Activated CD8-positive, alpha-beta memory T cell treated with anti-CD3 and anti-CD28 coated beads for 48 hours (primary cell): ENCODE results near the gene CADM1.

Source experiments
- DNase-seq, 3 experiments: peaks; one replicate each; pipeline ENCODE4 v3.0.0-alpha.2; 2020; ENCODE audit warnings: low read depth in 2 of 3, low spot score in 2 of 3

Gene CADM1

GRCh38 chr11:115362997-115363396 is 141.2 kb downstream of the CADM1 start:
- no peak for DNase-seq

- DNase-seq = no peak
Measured at GRCh38 chr11:115361025-115361424, 143.2 kb downstream of the CADM1 start.

GRCh38 chr11:115360186-115360824 is 143.9 kb downstream of the CADM1 start:
- no peak for DNase-seq

- no peak for DNase-seq
Measured at GRCh38 chr11:115357066-115357465, 147.1 kb downstream of the CADM1 start.

GRCh38 chr11:115352805-115353485 is 151.3 kb downstream of the CADM1 start:
- no peak for DNase-seq

- no peak for DNase-seq
Measured at GRCh38 chr11:115349335-115350017, 154.7 kb downstream of the CADM1 start.

GRCh38 chr11:115348416-115348815 is 155.8 kb downstream of the CADM1 start:
- no peak for DNase-seq

- no peak for DNase-seq
Measured at GRCh38 chr11:115347106-115347505, 157.1 kb downstream of the CADM1 start.

- DNase-seq = no peak
Measured at GRCh38 chr11:115345840-115346239, 158.4 kb downstream of the CADM1 start.

- DNase-seq = no peak
Measured at GRCh38 chr11:115345361-115345760, 158.9 kb downstream of the CADM1 start.

GRCh38 chr11:115344846-115345245 is 159.4 kb downstream of the CADM1 start:
- DNase-seq = no peak

- no peak for DNase-seq
Measured at GRCh38 chr11:115342142-115342541, 162.1 kb downstream of the CADM1 start.

- no peak for DNase-seq
Measured at GRCh38 chr11:115340874-115341273, 163.3 kb downstream of the CADM1 start.

- DNase-seq = no peak
Measured at GRCh38 chr11:115338476-115338875, 165.7 kb downstream of the CADM1 start.

GRCh38 chr11:115334932-115335788 is 169.1 kb downstream of the CADM1 start:
- DNase-seq = no peak

- DNase-seq = no peak
Measured at GRCh38 chr11:115333949-115334348, 170.3 kb downstream of the CADM1 start.

- no peak for DNase-seq
Measured at GRCh38 chr11:115333121-115333520, 171.1 kb downstream of the CADM1 start.

- DNase-seq = no peak
Measured at GRCh38 chr11:115330684-115331482, 173.3 kb downstream of the CADM1 start.

GRCh38 chr11:115326526-115326925 is 177.7 kb downstream of the CADM1 start:
- DNase-seq = no peak

- no peak for DNase-seq
Measured at GRCh38 chr11:115325523-115325922, 178.7 kb downstream of the CADM1 start.
